Measurements from ENCODE around the gene SLCO2B1.

Gene SLCO2B1

GRCh38 chr11:75146711-75147110 lies 4.2 kb upstream of the SLCO2B1 start:
- TF ChIP-seq CTCF (conservative IDR thresholded peaks at IDR 0.05; ENCODE audit: low read depth, low read length) = no peak
- Histone ChIP-seq H3K4me2 (no peak overlapping the region), H4K20me1 (ENCODE audit: insufficient read depth) (no peaks in the 10 kb centered on the region), H3K36me3 (ENCODE audit: insufficient read depth) (no peaks in the 10 kb centered on the region), H3K27me3 (ENCODE audit: insufficient read depth, low read depth) (no peaks in the 10 kb centered on the region), H3K4me1 (ENCODE audit: low read depth, poor library complexity, severe bottlenecking) (no peaks in the 10 kb centered on the region), H3K27ac (no peak overlapping the region), H3K4me3 (IDR thresholded peaks at IDR 0.05; ENCODE audit: insufficient read depth, low read depth, low read length) (no peak overlapping the region), H3K79me2 (ENCODE audit: insufficient read depth, low read depth) (no peaks in the 10 kb centered on the region), H3K9ac (no peak overlapping the region), H2AFZ (ENCODE audit: low read depth) (no peak overlapping the region)

GRCh38 chr11:75147191-75147874 lies 3.6 kb upstream of the SLCO2B1 start:
- H3K27me3 ChIP-seq (ENCODE audit: insufficient read depth, low read depth) = no peaks in the 10 kb centered on the region
- no peaks in the 10 kb centered on the region for H4K20me1 ChIP-seq (ENCODE audit: insufficient read depth)
- no peak overlapping the region for H3K4me3 ChIP-seq (IDR thresholded peaks at IDR 0.05; ENCODE audit: insufficient read depth, low read depth, low read length)
- no peak overlapping the region for H3K4me2 ChIP-seq
- H3K9ac ChIP-seq = no peak overlapping the region
- no peak for TF ChIP-seq CTCF (conservative IDR thresholded peaks at IDR 0.05; ENCODE audit: low read depth, low read length)
- H3K36me3 ChIP-seq (ENCODE audit: insufficient read depth) = no peaks in the 10 kb centered on the region
- no peaks in the 10 kb centered on the region for H3K79me2 ChIP-seq (ENCODE audit: insufficient read depth, low read depth)
- no peak overlapping the region for H2AFZ ChIP-seq (ENCODE audit: low read depth)
- no peaks in the 10 kb centered on the region for H3K4me1 ChIP-seq (ENCODE audit: low read depth, poor library complexity, severe bottlenecking)
- no peak overlapping the region for H3K27ac ChIP-seq

- H2AFZ ChIP-seq (ENCODE audit: low read depth) = no peak overlapping the region
These were observed 3.0 kb upstream of the SLCO2B1 start for GRCh38 chr11:75147875-75148263.

GRCh38 chr11:75148436-75148983 lies 2.4 kb upstream of the SLCO2B1 start:
- H3K79me2 ChIP-seq (ENCODE audit: insufficient read depth, low read depth) = no peaks in the 10 kb centered on the region
- no peak overlapping the region for H3K27ac ChIP-seq
- H4K20me1 ChIP-seq (ENCODE audit: insufficient read depth) = no peaks in the 10 kb centered on the region
- no peaks in the 10 kb centered on the region for H3K27me3 ChIP-seq (ENCODE audit: insufficient read depth, low read depth)
- H2AFZ ChIP-seq (ENCODE audit: low read depth) = no peak overlapping the region
- H3K9ac ChIP-seq = no peak overlapping the region
- no peak overlapping the region for H3K4me3 ChIP-seq (IDR thresholded peaks at IDR 0.05; ENCODE audit: insufficient read depth, low read depth, low read length)
- TF ChIP-seq CTCF (conservative IDR thresholded peaks at IDR 0.05; ENCODE audit: low read depth, low read length) = no peak
- no peak overlapping the region for H3K4me2 ChIP-seq
- H3K4me1 ChIP-seq (ENCODE audit: low read depth, poor library complexity, severe bottlenecking) = no peaks in the 10 kb centered on the region
- H3K36me3 ChIP-seq (ENCODE audit: insufficient read depth) = no peaks in the 10 kb centered on the region

More at GRCh38 chr11:75147875-75148263, 3.0 kb upstream of the SLCO2B1 start:
- no peak overlapping the region for H3K9ac ChIP-seq
- H3K4me2 ChIP-seq = no peak overlapping the region
- no peaks in the 10 kb centered on the region for H3K36me3 ChIP-seq (ENCODE audit: insufficient read depth)
- H3K79me2 ChIP-seq (ENCODE audit: insufficient read depth, low read depth) = no peaks in the 10 kb centered on the region
- no peak overlapping the region for H3K4me3 ChIP-seq (IDR thresholded peaks at IDR 0.05; ENCODE audit: insufficient read depth, low read depth, low read length)
- no peaks in the 10 kb centered on the region for H3K4me1 ChIP-seq (ENCODE audit: low read depth, poor library complexity, severe bottlenecking)
- no peaks in the 10 kb centered on the region for H4K20me1 ChIP-seq (ENCODE audit: insufficient read depth)
- H3K27ac ChIP-seq = no peak overlapping the region
- no peaks in the 10 kb centered on the region for H3K27me3 ChIP-seq (ENCODE audit: insufficient read depth, low read depth)
- TF ChIP-seq CTCF (conservative IDR thresholded peaks at IDR 0.05; ENCODE audit: low read depth, low read length) = no peak
